ENCODE measurements around the gene ZNF516. TPM values are rescaled to one million over a fixed set of nuclear protein-coding genes. Genes with fewer than 3 reads are reported as not detected.
A peak's percentile ranks its signal among the peaks of the same experiment; 100 is the strongest.

Gene ZNF516
- polyA plus RNA-seq, 1 experiment: 11.3 TPM

GRCh38 chr18:76429262-76430126 lies 65.5 kb downstream of the ZNF516 start:
- ChIA-PET POLR2A (interaction anchor here (0.5 kb wide), 1 partner anchor 22 kb away, joined by 3 read pairs; no protein-coding TSS in a partner anchor), CTCF (interaction anchor here (0.6 to 1.3 kb wide), 2 partner anchors 81 to 280 kb away, joined by 3 read pairs; no protein-coding TSS in a partner anchor)
- TF ChIP-seq CTCF (IDR thresholded peaks at IDR 0.05; ENCODE audit: insufficient read depth, low read depth, low read length): no peak
- Histone ChIP-seq H3K27me3 (ENCODE audit: control insufficient read depth, insufficient read depth, low read length) (no peaks in the 10 kb centered on the region), H3K4me3 (ENCODE audit: low read depth, low read length) (no peak overlapping the region), H3K36me3 (ENCODE audit: control insufficient read depth, insufficient read depth, low read length) (peaks cover 12% of the 10 kb centered on the region)
- DNase-seq (ENCODE audit: low read depth): no peak

- TF ChIP-seq CTCF (IDR thresholded peaks at IDR 0.05; ENCODE audit: insufficient read depth, low read depth, low read length): no peak
- POLR2A ChIA-PET: interaction anchor here (0.5 kb wide), 1 partner anchor 23 kb away, joined by 3 read pairs; no protein-coding TSS in a partner anchor
- DNase-seq (ENCODE audit: low read depth): no peak
- CTCF ChIA-PET: interaction anchor here (0.6 to 1.3 kb wide), 3 partner anchors 81 to 281 kb away, joined by 3 to 5 read pairs (median 3); no protein-coding TSS in a partner anchor
- peaks cover 10% of the 10 kb centered on the region for H3K36me3 ChIP-seq (ENCODE audit: control insufficient read depth, insufficient read depth, low read length)
- H3K27me3 ChIP-seq (ENCODE audit: control insufficient read depth, insufficient read depth, low read length): no peaks in the 10 kb centered on the region
- no peak overlapping the region for H3K4me3 ChIP-seq (ENCODE audit: low read depth, low read length)
Observed at GRCh38 chr18:76428396-76429261, 66.4 kb downstream of the ZNF516 start.

DNA sequence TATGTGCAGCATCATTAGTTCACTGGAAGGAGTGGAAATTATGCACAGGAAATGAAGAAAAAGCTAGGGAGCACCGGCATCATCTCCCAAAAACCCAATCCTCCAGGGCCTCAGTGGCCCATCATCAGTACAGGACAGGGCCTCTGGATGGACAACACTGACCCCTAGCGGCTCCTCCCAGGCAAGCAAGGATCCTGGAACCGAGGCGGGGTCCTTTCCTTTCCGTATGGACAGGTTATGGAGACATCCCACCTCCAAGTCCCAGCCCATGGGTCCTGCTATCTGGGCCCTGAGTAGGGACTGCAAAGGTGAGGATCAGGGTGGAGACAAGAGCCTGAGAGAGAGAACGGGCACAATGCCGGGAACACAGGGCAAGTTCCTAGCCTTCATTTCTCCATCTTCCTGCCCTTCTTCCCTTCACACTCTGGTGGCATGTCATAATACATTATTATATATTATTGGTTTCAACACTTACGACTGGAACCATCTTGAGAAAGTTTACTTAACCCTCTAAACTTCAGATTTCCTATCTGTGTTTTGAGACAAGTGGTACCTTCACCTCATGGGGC lies 68.2 kb downstream of the ZNF516 start:
- peak; percentile 92 for TF ChIP-seq CTCF (IDR thresholded peaks at IDR 0.05; ENCODE audit: insufficient read depth, low read depth, low read length)
- CTCF ChIA-PET: interaction anchor here (0.9 to 1.9 kb wide), 7 partner anchors 10 to 31 kb away, joined by 3 to 10 read pairs (median 5); no protein-coding TSS in a partner anchor
- no peak overlapping the region for H3K4me3 ChIP-seq (ENCODE audit: low read depth, low read length)
- no peak for DNase-seq (ENCODE audit: low read depth)
- POLR2A ChIA-PET: no interaction called here
- peaks cover 2% of the 10 kb centered on the region; the same call in 1 of the 2 replicates for H3K36me3 ChIP-seq (ENCODE audit: control insufficient read depth, insufficient read depth, low read length)
- H3K27me3 ChIP-seq (ENCODE audit: control insufficient read depth, insufficient read depth, low read length): no peaks in the 10 kb centered on the region

DNA sequence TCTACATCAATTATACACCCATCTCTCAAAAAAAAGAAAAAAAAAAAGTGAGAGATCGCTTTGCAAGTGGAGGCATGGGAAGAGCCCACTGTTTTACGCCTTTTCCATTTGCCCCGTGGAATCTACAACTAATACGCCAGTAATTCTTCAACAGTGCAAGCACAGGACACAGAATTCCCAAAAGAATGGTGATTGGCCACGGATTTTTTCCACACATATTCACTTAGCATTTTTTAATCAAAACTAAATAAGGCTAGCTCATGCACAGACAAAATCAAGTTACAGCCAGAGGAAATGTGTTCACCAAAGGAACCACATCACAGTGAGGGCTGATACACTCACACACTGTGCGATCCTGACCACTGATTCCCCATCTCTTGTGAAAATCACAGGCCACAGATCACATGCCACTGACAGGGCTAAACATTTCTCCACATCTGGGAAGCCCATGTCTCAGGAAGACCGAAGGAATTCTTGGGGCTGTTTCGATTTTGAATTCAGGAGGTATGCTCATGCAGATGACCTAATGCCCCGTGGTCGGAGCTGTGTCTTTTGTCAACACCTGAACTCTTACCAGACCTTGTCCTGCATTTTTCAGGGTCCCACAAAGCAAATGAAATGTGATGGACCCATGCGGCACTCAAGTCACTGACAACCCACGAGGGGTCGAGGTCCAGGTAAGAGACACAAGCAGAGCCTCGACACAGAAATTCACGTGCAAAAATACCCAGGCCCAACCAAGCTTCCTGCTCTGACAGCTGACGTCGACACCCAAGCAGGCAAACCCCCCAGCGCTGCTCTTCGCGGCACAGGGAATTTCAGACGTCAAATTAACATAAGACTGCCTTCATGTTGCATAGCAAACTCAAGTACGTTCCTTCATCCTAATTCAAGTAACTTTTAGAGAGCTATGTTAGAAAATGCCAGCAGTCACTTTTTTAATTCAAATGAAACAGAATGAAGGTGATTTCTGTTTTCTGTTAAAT lies 69.6 kb downstream of the ZNF516 start:
- TF ChIP-seq CTCF (IDR thresholded peaks at IDR 0.05; ENCODE audit: insufficient read depth, low read depth, low read length): no peak
- CTCF ChIA-PET: interaction anchor here (0.6 to 1.9 kb wide), 17 partner anchors 8 to 172 kb away, joined by 3 to 10 read pairs (median 4); no protein-coding TSS in a partner anchor
- Histone ChIP-seq H3K27me3 (ENCODE audit: control insufficient read depth, insufficient read depth, low read length) (no peaks in the 10 kb centered on the region), H3K4me3 (ENCODE audit: low read depth, low read length) (no peak overlapping the region), H3K36me3 (ENCODE audit: control insufficient read depth, insufficient read depth, low read length) (peaks cover 2% of the 10 kb centered on the region; the same call in 1 of the 2 replicates)
- POLR2A ChIA-PET: interaction anchor here (0.6 kb wide), 1 partner anchor 129 kb away, joined by 3 read pairs; no protein-coding TSS in a partner anchor
- DNase-seq (ENCODE audit: low read depth): no peak

All from BJ (cell line).